Stimulated activated naive B cell treated with anti-CD40 and anti-IgM and Interleukin-4, amounts not matched to agents 10 μg/mL and 1 μg/mL and 100 μg/mL, for 72 hours (primary cell): ENCODE data around the gene NDN.
"Not testable (repeated sequence)": the region's sequence is repeated elsewhere in the genome, so short reads cannot be mapped to it uniquely, and the experiment has no call there.

Experiments used
- ATAC-seq, 2 donors: fragments of 150-1000 bp; cut with Tn5 transposase; replicated peaks; 2 replicates each; pipeline ENCODE4 v1.10.0; 2021; ENCODE audit warnings: moderate library complexity in 1 of 2
- DNase-seq: peaks from one replicate; pipeline ENCODE4 v3.0.0; 2021
- H3K27ac Mint-ChIP-seq: one replicate; pipeline ENCODE4 v1.8.0; 2022; ENCODE audit warnings: mild to moderate bottlenecking, mixed read lengths
- H3K27me3 Mint-ChIP-seq, 2 donors: one replicate each; pipeline ENCODE4 v1.8.0; 2022; ENCODE audit warnings: mixed read lengths in 2 of 2
- H3K36me3 Mint-ChIP-seq, 2 donors: one replicate each; pipeline ENCODE4 v1.8.0; 2022; ENCODE audit warnings: mixed read lengths in 2 of 2, mild to moderate bottlenecking in 1 of 2
- H3K4me1 Mint-ChIP-seq, 2 donors: one replicate each; pipeline ENCODE4 v1.8.0; 2022; ENCODE audit warnings: mixed read lengths in 2 of 2, mild to moderate bottlenecking in 1 of 2
- H3K4me3 Mint-ChIP-seq, 2 donors: one replicate each; pipeline ENCODE4 v1.8.0; 2022; ENCODE audit warnings: mild to moderate bottlenecking in 2 of 2, mixed read lengths in 2 of 2, moderate library complexity in 1 of 2
- H3K9me3 Mint-ChIP-seq, 2 donors: one replicate each; pipeline ENCODE4 v1.8.0; 2022; ENCODE audit warnings: mixed read lengths in 2 of 2, mild to moderate bottlenecking in 1 of 2

Gene NDN, protein sequence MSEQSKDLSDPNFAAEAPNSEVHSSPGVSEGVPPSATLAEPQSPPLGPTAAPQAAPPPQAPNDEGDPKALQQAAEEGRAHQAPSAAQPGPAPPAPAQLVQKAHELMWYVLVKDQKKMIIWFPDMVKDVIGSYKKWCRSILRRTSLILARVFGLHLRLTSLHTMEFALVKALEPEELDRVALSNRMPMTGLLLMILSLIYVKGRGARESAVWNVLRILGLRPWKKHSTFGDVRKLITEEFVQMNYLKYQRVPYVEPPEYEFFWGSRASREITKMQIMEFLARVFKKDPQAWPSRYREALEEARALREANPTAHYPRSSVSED

DNA sequence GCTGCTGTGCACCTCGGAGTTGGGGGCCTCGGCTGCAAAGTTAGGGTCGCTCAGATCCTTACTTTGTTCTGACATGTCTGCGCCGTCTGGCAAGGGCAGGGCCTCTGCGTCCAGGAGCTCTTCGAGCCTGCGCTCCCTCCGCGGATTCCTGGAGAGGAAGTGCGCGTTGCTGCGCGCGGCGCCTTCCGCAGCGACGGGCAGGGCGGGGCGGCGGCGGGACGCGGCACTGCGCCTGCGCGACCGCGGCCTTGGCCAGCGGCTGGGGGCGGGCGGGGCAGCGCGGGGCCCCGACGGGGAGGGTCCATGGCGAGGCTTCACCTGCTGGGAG lies at the start of gene NDN:
TSS of gene NDN (minus strand) at position 163 of the 328 bp plus-strand sequence. CDS start at position 75, 88 bp downstream.
- Mint-ChIP-seq H3K27me3 (peaks cover 0 to 5% of the 10 kb centered on the region in 2 donors), H3K4me3 (peak within 1 kb of the TSS in 1 of 2 donors; percentile 46), H3K36me3 (no peaks in the 10 kb centered on the region), H3K9me3 (no peaks in the 10 kb centered on the region), H3K4me1 (no peaks in the 10 kb centered on the region), H3K27ac (no peak within 1 kb of the TSS)
- DNase-seq (no peak), ATAC-seq (peak; percentile 45 to 55)

DNA sequence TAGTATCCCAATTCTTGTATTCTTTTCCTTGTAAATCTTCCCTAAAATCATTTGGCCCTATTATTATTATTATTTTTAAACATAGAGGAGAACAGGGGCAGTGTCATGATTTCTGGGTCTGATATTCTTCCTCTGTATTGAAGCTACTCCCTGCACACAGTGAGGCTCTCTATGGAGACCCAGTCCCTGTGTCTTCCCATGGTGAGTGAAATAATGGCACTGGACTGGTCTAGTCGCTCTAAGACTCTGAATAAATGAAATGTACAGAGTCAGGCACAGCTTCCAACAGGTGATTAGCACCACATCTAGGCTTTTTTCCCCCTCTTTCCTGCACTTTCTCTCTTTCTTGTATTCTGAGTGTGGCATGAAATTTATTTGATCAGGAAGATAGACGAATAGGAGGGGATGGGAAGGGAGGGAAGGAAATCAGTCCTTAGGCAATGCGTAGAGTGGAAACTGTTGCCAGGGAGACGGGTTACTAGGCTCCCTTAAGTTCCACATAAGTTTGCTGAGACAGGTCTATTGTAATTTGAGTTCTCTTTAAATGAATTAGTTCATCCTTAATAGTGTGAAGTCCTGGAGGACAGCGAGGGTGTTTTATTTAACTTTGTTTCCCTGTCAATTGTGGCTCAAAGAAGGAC lies 49.0 kb upstream of the NDN start:
- H3K9me3 Mint-ChIP-seq, result peaks cover 0 to 7% of the 10 kb centered on the region in 2 donors
- DNase-seq, result no peak
- H3K27me3 Mint-ChIP-seq, result no peaks in the 10 kb centered on the region
- no peaks in the 10 kb centered on the region for H3K36me3 Mint-ChIP-seq
- no peak for ATAC-seq
- no peak overlapping the region for H3K27ac Mint-ChIP-seq
- H3K4me3 Mint-ChIP-seq, result no peak overlapping the region
- no peaks in the 10 kb centered on the region for H3K4me1 Mint-ChIP-seq

DNA sequence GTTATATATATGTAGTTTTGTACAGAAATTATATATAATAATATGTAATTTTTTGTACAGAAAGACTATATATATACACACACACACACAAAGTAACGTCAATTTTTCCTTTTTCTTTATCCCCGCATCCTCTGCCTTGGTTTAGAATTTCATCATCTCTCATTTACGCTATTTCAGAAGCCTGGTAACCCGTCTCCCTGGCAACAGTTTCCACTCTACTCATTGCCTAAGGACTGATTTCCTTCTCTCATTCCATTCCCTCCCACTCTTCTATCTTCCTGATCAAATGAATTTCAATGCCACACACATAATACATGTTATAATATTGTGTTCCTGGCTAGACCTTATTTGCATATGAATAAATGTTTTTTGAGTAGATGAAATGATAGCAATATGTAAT lies 47.8 kb upstream of the NDN start:
- H3K4me1 Mint-ChIP-seq, result no peaks in the 10 kb centered on the region
- H3K36me3 Mint-ChIP-seq, result no peaks in the 10 kb centered on the region
- ATAC-seq (no peak), DNase-seq (no peak)
- no peak overlapping the region for H3K27ac Mint-ChIP-seq
- no peaks in the 10 kb centered on the region for H3K27me3 Mint-ChIP-seq
- H3K4me3 Mint-ChIP-seq, result no peak overlapping the region
- peaks cover 0 to 5% of the 10 kb centered on the region in 2 donors for H3K9me3 Mint-ChIP-seq

DNA sequence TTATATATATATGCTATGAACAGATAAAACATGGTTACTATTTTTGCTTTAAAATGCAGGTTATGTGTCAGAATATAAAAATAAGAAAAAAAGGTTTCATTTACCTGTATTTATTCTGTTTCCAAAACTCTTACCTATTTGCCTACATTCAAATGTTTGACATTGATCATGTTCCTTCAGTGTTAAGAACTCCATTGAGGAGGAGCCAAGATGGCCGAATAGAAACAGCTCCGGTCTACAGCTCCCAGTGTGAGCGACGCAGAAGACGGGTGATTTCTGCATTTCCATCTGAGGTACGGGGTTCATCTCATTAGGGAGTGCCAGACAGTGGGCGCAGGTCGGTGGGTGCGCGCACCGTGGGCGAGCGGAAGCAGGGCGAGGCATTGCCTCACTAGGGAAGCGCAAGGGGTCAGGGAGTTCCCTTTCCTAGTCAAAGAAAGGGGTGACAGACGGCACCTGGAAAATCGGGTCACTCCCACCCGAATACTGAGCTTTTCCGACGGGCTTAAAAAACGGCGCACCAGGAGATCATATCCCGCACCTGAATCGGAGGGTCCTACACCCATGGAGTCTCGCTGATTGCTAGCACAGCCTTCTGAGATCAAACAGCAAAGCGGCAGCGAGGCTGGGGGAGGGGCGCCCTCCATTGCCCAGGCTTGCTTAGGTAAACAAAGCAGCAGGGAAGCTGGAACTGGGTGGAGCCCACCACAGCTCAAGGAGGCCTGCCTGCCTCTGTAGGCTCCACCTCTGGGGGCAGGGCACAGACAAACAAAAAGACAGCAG lies 27.0 kb upstream of the NDN start:
- ATAC-seq, H3K36me3 Mint-ChIP-seq, H3K4me1 Mint-ChIP-seq, H3K27ac Mint-ChIP-seq, DNase-seq, H3K27me3 Mint-ChIP-seq, H3K9me3 Mint-ChIP-seq, H3K4me3 Mint-ChIP-seq: not testable (repeated sequence)

DNA sequence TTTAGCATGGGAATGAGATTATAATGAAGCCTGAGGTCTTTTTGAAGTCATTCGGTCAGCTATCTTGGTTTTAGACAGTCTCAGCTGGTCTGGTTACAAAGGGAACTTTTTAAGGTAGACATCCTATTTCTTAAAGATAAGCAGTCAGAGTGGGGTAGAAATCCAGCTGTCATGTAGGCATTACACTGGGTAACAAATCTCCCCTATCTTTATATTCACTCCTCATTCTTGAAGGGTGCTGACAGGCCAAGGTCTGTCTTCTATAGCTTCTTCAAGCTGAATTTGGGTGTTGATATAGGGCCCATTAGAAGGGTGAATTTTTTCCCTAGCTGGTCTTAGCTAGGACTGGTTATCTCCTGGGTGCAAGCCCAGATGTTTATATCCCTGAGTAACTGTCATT lies 21.2 kb upstream of the NDN start:
- DNase-seq (no peak), ATAC-seq (no peak)
- Mint-ChIP-seq H3K4me1 (no peaks in the 10 kb centered on the region), H3K27me3 (no peaks in the 10 kb centered on the region), H3K27ac (no peak overlapping the region), H3K36me3 (no peaks in the 10 kb centered on the region), H3K9me3 (peaks cover 0 to 4% of the 10 kb centered on the region in 2 donors), H3K4me3 (no peak overlapping the region)

DNA sequence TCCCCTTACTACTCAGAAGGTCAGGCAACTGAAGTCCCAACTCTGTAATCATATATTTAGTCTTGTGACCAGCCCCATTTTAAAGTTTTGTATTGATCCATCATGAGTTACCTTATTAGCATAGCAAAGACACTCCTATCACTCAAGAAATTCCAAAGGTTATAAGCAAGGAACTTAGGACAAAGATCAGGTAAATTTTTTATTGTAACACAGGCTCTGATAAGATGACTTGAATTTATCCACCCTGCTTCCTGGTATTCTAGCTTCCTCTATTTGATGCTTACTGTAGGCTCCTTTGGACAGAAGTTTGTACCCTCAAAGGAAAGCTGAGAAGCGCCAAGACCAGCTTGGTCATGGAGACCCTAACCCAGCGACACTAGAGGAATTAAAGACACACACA lies 8.2 kb upstream of the NDN start:
- peaks cover 6 to 8% of the 10 kb centered on the region in 2 donors for H3K9me3 Mint-ChIP-seq
- DNase-seq, result no peak
- no peak overlapping the region for H3K4me3 Mint-ChIP-seq
- no peak overlapping the region for H3K27ac Mint-ChIP-seq
- H3K4me1 Mint-ChIP-seq, result no peaks in the 10 kb centered on the region
- no peaks in the 10 kb centered on the region for H3K36me3 Mint-ChIP-seq
- no peak for ATAC-seq
- H3K27me3 Mint-ChIP-seq, result no peaks in the 10 kb centered on the region

DNA sequence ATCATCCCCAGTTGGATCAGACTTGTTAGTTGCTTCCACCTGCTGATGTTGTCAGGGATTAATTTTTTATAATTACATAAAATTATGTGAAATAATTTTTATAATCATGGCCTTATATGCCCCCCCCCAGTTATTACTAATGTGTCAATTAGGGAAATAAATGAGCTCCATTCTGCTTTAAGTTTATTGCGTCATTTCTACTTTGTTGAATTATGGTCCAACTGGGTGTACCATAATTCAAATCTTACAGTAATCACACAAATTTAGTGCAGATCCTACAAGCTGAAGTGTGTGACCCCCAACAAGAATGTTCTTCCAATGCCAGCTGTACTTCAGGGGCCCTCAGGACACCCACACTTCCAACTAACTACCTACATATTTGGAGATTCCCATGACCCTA lies 7.5 kb upstream of the NDN start:
- no peaks in the 10 kb centered on the region for H3K4me1 Mint-ChIP-seq
- H3K27ac Mint-ChIP-seq, result no peak overlapping the region
- H3K27me3 Mint-ChIP-seq, result no peaks in the 10 kb centered on the region
- ATAC-seq (no peak), DNase-seq (no peak)
- H3K9me3 Mint-ChIP-seq, result peaks cover 6 to 8% of the 10 kb centered on the region in 2 donors
- no peak overlapping the region for H3K4me3 Mint-ChIP-seq
- H3K36me3 Mint-ChIP-seq, result no peaks in the 10 kb centered on the region

DNA sequence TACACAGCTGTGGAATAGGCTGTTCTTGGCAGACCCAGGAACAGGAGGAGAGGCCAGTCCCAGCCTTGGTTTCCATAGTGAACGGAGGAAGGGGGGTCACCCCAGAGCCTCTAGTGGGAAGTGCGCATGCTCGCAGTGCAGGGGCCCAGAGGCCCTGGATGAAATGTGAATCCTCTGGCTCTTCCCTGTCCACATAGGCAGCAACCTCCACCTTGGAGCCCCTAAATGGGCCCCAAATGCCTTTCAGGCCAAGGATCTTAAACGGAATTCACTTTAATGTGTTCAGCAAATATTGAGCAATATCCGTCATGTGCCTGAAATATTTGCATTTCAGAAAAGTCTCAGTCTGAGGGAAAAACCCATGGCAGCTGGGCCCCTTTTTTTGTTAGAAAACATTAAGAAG lies 3.3 kb upstream of the NDN start:
- no peak overlapping the region for H3K27ac Mint-ChIP-seq
- ATAC-seq (no peak), DNase-seq (no peak)
- peaks cover 0 to 5% of the 10 kb centered on the region in 2 donors for H3K27me3 Mint-ChIP-seq
- no peaks in the 10 kb centered on the region for H3K36me3 Mint-ChIP-seq
- H3K9me3 Mint-ChIP-seq, result peaks cover 4 to 7% of the 10 kb centered on the region in 2 donors
- H3K4me3 Mint-ChIP-seq, result no peak overlapping the region
- no peaks in the 10 kb centered on the region for H3K4me1 Mint-ChIP-seq

DNA sequence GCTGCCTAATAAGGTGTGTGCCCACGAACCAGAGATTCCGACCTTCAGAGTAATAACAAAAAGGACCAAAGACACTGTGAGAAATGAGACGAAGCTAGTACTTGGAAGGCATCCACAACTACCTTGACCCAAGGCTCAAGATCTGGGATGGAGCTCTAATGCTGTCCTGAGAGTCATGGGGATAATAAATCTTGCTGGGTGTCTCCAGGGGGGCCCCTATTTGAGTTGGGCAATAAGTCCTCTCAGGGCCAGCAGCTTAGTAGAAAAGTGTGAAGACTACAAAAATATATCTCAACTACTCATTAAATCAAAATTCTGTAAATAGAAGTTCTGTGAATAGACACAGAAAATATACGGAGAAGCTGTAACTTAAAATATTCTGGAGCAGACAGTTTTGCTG lies 2.9 kb upstream of the NDN start:
- Mint-ChIP-seq H3K36me3 (no peaks in the 10 kb centered on the region), H3K27ac (no peak overlapping the region), H3K4me1 (no peaks in the 10 kb centered on the region), H3K9me3 (peaks cover 4 to 6% of the 10 kb centered on the region in 2 donors), H3K27me3 (peaks cover 0 to 5% of the 10 kb centered on the region in 2 donors), H3K4me3 (no peak overlapping the region)
- ATAC-seq (no peak), DNase-seq (no peak)

DNA sequence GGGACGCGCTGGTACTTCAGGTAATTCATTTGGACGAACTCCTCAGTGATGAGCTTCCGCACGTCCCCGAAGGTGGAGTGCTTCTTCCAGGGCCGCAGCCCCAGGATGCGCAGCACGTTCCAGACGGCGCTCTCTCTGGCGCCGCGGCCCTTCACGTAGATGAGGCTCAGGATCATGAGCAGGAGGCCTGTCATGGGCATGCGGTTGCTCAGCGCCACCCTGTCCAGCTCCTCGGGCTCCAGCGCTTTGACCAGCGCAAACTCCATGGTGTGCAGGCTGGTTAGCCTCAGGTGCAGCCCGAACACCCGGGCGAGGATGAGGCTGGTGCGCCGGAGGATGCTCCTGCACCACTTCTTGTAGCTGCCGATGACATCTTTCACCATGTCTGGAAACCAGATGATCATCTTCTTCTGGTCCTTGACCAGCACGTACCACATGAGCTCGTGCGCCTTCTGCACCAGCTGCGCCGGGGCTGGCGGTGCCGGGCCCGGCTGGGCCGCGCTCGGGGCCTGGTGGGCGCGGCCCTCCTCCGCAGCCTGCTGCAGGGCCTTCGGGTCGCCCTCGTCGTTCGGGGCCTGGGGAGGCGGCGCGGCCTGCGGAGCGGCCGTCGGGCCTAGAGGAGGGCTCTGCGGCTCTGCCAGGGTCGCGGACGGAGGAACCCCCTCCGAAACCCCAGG lies 501 bp downstream of the NDN start:
- H3K27ac Mint-ChIP-seq, result no peak overlapping the region
- no peak for DNase-seq
- no peaks in the 10 kb centered on the region for H3K4me1 Mint-ChIP-seq
- ATAC-seq, result peak in 1 of 2 donors; percentile 27
- H3K36me3 Mint-ChIP-seq, result no peaks in the 10 kb centered on the region
- peak overlapping the region in 1 of 2 donors; percentile 46 for H3K4me3 Mint-ChIP-seq
- peaks cover 0 to 1% of the 10 kb centered on the region in 2 donors for H3K9me3 Mint-ChIP-seq
- H3K27me3 Mint-ChIP-seq, result peaks cover 0 to 5% of the 10 kb centered on the region in 2 donors

DNA sequence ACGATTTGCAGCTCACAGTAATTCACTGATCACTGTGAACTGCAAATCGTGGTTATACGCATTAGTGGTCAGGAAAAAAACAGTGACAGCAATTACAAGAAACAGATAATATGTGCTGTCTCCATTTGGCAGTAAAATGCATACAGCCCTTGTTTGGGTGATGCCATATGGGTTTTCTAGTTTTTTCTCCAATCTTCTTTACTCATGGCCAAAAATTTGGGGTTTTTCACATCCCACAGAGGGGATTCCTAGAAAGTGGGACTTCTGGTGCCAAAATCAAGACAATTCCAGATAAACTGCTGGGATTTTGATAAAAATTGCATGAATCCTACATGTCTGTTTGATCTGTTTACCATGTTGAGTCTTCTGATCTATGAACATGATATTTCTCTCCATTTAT lies 15.6 kb downstream of the NDN start:
- no peak for ATAC-seq
- no peak for DNase-seq
- Mint-ChIP-seq H3K27ac (no peak overlapping the region), H3K36me3 (no peaks in the 10 kb centered on the region), H3K4me1 (no peaks in the 10 kb centered on the region), H3K9me3 (no peaks in the 10 kb centered on the region), H3K27me3 (no peaks in the 10 kb centered on the region), H3K4me3 (no peak overlapping the region)

DNA sequence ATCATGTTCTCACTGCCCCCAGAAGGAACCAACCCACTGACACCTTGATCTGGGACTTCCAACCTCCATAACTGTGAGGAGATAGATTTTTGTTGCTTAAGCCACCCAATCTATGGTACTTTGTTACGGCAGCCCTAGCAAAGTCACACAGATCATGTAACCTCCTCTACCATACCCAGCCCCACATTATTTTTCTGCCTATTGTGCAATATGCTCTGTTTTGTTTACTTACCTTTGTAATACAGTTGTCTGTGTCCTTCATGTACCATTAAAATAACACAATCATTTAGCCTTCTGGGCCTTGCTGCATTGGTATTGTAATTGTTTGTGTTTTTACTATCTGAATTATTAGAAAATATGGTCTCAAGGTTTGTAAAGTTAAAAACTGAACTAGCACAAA lies 16.1 kb downstream of the NDN start:
- H3K4me3 Mint-ChIP-seq, result no peak overlapping the region
- DNase-seq (no peak), ATAC-seq (no peak)
- no peak overlapping the region for H3K27ac Mint-ChIP-seq
- H3K27me3 Mint-ChIP-seq, result no peaks in the 10 kb centered on the region
- no peaks in the 10 kb centered on the region for H3K9me3 Mint-ChIP-seq
- H3K4me1 Mint-ChIP-seq, result no peaks in the 10 kb centered on the region
- H3K36me3 Mint-ChIP-seq, result no peaks in the 10 kb centered on the region

DNA sequence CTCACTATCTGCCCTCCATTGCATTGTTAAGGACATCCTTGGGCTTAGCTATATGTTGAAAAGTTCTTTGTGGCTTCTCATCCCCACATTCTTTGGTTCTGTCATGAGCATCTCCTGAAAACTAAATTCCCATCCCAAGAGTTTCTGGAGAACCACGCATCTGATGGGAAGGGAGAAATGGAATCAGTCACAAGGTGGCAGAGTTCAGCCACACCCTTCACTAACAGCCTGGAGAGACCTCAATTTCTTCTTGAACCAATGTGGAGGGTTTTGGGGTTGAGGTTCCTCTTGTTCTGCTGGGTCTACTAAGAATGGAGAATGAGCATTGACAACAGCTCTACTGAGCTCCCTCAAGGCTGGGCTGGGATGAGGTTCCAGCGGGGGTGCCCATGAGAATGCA lies 23.9 kb downstream of the NDN start:
- H3K9me3 Mint-ChIP-seq, result no peaks in the 10 kb centered on the region
- DNase-seq (no peak), ATAC-seq (no peak)
- H3K27ac Mint-ChIP-seq, result no peak overlapping the region
- H3K4me3 Mint-ChIP-seq, result no peak overlapping the region
- H3K36me3 Mint-ChIP-seq, result no peaks in the 10 kb centered on the region
- no peaks in the 10 kb centered on the region for H3K4me1 Mint-ChIP-seq
- no peaks in the 10 kb centered on the region for H3K27me3 Mint-ChIP-seq

DNA sequence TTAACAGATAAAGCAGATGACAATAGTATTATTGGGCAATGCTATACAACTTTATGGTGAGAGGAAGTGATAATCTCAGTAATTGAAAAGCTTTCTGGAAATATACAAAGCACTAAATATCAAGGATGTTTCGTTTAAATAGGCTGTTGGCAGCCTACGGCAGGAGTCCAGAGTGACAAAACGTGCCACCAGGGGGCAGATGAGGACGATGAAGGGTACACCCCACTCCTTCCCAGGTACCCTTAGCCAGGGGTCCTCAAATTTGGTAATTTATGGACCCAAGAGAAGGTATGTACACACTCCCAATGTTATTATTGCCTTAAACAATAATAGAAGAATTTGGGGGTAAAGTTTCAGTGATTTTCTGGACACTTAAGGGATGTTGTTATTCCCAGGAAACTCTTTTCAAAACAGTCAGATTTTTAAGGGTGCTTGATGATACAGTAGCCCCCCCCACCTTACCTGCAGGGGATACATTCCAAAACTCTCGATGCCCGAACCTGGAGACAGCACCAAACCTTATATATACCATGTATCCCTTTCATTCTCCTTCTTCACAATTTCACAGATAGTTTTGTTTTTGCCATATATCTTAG lies 38.1 kb downstream of the NDN start:
- Mint-ChIP-seq H3K9me3 (peaks cover 0 to 2% of the 10 kb centered on the region in 2 donors), H3K36me3 (no peaks in the 10 kb centered on the region), H3K4me3 (no peak overlapping the region), H3K27me3 (peaks cover 9 to 16% of the 10 kb centered on the region in 2 donors), H3K4me1 (no peaks in the 10 kb centered on the region), H3K27ac (no peak overlapping the region)
- peak; percentile 48 to 61 for ATAC-seq
- no peak for DNase-seq
